WERI-Rb-1 (cell line): Measurements from ENCODE around the gene IGFBP1.

Experiments used
- DNase-seq: peaks from one replicate; pipeline ENCODE4 v3.0.0-alpha.2; 2020
- H3K27ac ChIP-seq: fragments of 250-450 bp; sonication (Bioruptor Pico); 2 replicates; pipeline ENCODE4 v1.5.1; 2020; ENCODE audit warnings: mild to moderate bottlenecking, moderate library complexity
- H3K27me3 ChIP-seq: fragments of 250-450 bp; sonication (Bioruptor Pico); 2 replicates; pipeline ENCODE4 v1.5.1; 2021; ENCODE audit warnings: mild to moderate bottlenecking, low read depth, moderate library complexity; ENCODE audit not compliant: insufficient read depth, severe bottlenecking
- H3K36me3 ChIP-seq: fragments of 250-450 bp; sonication (Bioruptor Pico); 2 replicates; pipeline ENCODE4 v1.5.1; 2020; ENCODE audit warnings: mild to moderate bottlenecking, moderate library complexity
- H3K4me3 ChIP-seq: 2 replicates; pipeline ENCODE4 v1.5.1; 2011; ENCODE audit warnings: low read depth, mild to moderate bottlenecking, control low read depth, low read length
- H3K9me3 ChIP-seq: fragments of 250-450 bp; sonication (Bioruptor Pico); 2 replicates; pipeline ENCODE4 v1.5.1; 2021; ENCODE audit warnings: mild to moderate bottlenecking, moderate library complexity; ENCODE audit not compliant: severe bottlenecking
- CTCF ChIP-seq: IDR thresholded peaks from 2 replicates; pipeline ENCODE4 v1.5.1; 2011; ENCODE audit warnings: low read depth, mild to moderate bottlenecking, control low read depth, inconsistent platforms, low read length

IGFBP1 gene

GRCh38 chr7:45940939-45941338 lies 52.7 kb downstream of the IGFBP1 start:
- no peaks in the 10 kb centered on the region for H3K36me3 ChIP-seq
- H3K27ac ChIP-seq, result no peak overlapping the region
- DNase-seq, result no peak
- no peak overlapping the region for H3K4me3 ChIP-seq
- H3K9me3 ChIP-seq, result no peaks in the 10 kb centered on the region
- no peak for TF ChIP-seq CTCF
- peaks cover 12% of the 10 kb centered on the region for H3K27me3 ChIP-seq
